Panc1 (cell line): Measurements from ENCODE around the gene FKBP9. TPM values are rescaled to one million over a fixed set of nuclear protein-coding genes. Genes with fewer than 3 reads are reported as not detected.

Experiments used
- ATAC-seq: fragments of 200-7000 bp; cut with Tn5 transposase; 2 replicates; pipeline ENCODE4 v1.9.1; 2020; ENCODE audit warnings: mild to moderate bottlenecking, moderate library complexity
- BruUV-seq: library from RNA; stranded (reverse); fragments of 400-500 nt; replicated peaks from 2 replicates; lab custom pipeline; 2021; lab: Mats Ljungman, UMichigan
- CTCF ChIA-PET: fragments of 300-600 bp; sonication (Branson Sonifier 250); formaldehyde crosslinking; loops from one replicate; lab custom pipeline; 2022; ENCODE audit warnings: antibody characterized with exemption; lab: Charles Lee
- POLR2A ChIA-PET: fragments of 300-600 bp; sonication (Branson Sonifier 250); formaldehyde crosslinking; loops from one replicate; lab custom pipeline; 2022; ENCODE audit warnings: antibody characterized with exemption; lab: Charles Lee
- DNase-seq: peaks from one replicate; pipeline ENCODE4 v3.0.0-alpha.2; 2010; ENCODE audit warnings: low read depth, low spot score
- H3K27ac ChIP-seq: 2 replicates; pipeline ENCODE4 v1.5.1; 2011; ENCODE audit warnings: mild to moderate bottlenecking, low read length, inconsistent platforms
- H3K27me3 ChIP-seq: fragments of 200-500 bp; sonication (Bioruptor generic); 2 replicates; pipeline ENCODE4 v1.6.0; 2014; ENCODE audit warnings: low read length, inconsistent platforms; ENCODE audit not compliant: control insufficient read depth, insufficient read depth
- H3K36me3 ChIP-seq: fragments of 200-500 bp; sonication (Bioruptor generic); 2 replicates; pipeline ENCODE4 v1.5.1; 2014; ENCODE audit warnings: inconsistent platforms, mild to moderate bottlenecking, low read length, moderate library complexity; ENCODE audit not compliant: control insufficient read depth, insufficient read depth
- H3K4me1 ChIP-seq: 2 replicates; pipeline ENCODE4 v1.5.1; 2011; ENCODE audit warnings: inconsistent platforms, mild to moderate bottlenecking, low read length, moderate library complexity; ENCODE audit not compliant: control insufficient read depth, insufficient read depth
- H3K4me3 ChIP-seq, 2 experiments: 2 replicates each; pipeline ENCODE4 v1.5.1; 2011 to 2012; ENCODE audit warnings: low read depth in 2 of 2, low read length in 2 of 2, mild to moderate bottlenecking in 2 of 2, inconsistent platforms in 1 of 2, moderate library complexity in 1 of 2
- H3K9me3 ChIP-seq: fragments of 200-500 bp; sonication (Bioruptor generic); 2 replicates; pipeline ENCODE4 v1.5.1; 2014; ENCODE audit warnings: low read depth, mild to moderate bottlenecking, inconsistent platforms, low read length, moderate library complexity; ENCODE audit not compliant: control insufficient read depth, insufficient read depth
- CTCF ChIP-seq: fragments of 450-650 bp; IDR thresholded peaks from 2 replicates; pipeline ENCODE4 v1.5.1; 2017; ENCODE audit warnings: mild to moderate bottlenecking
- POLR2AphosphoS5 ChIP-seq: IDR thresholded peaks from 2 replicates; pipeline ENCODE4 v1.6.1; 2012; ENCODE audit warnings: mild to moderate bottlenecking, low read depth, low read length, moderate library complexity
- REST ChIP-seq, 2 experiments: IDR thresholded peaks; 2 replicates each; pipeline ENCODE4 v1.6.1; 2011 to 2012; ENCODE audit warnings: low read depth in 2 of 2, control low read depth in 1 of 2, low read length in 1 of 2, mild to moderate bottlenecking in 1 of 2, moderate library complexity in 1 of 2; ENCODE audit not compliant: insufficient read depth in 1 of 2
- SIN3A ChIP-seq: IDR thresholded peaks from 2 replicates; pipeline ENCODE4 v1.6.1; 2012; ENCODE audit warnings: low read depth, mild to moderate bottlenecking, low read length, moderate library complexity, borderline replicate concordance; ENCODE audit not compliant: insufficient read depth
- TCF7L2 ChIP-seq: IDR thresholded peaks from 2 replicates; pipeline ENCODE4 v1.6.1; 2011; ENCODE audit warnings: mild to moderate bottlenecking, low read depth, low read length, inconsistent platforms
- in situ Hi-C: cut with HindIII; loops from 2 replicates; pipeline ENCODE4 v1.10.0; 2016; ENCODE audit warnings: low sequenced_read_pairs, low pct_unique_long_range_greater_than_20kb
- intact Hi-C: fragments of 100-400 bp; cut with micrococcal nuclease; formaldehyde crosslinking; loops from one replicate; pipeline ENCODE4 v1.10.0; 2022; ENCODE audit not compliant: unreplicated experiment
- total RNA-seq: library from RNA; stranded (reverse); gene quantifications from one replicate; pipeline ENCODE4 v1.2.1, GENCODE V29; 2021; ENCODE audit not compliant: unreplicated experiment

Gene FKBP9
- total RNA-seq, 1 experiment from 2014 or later = 183 TPM

DNA sequence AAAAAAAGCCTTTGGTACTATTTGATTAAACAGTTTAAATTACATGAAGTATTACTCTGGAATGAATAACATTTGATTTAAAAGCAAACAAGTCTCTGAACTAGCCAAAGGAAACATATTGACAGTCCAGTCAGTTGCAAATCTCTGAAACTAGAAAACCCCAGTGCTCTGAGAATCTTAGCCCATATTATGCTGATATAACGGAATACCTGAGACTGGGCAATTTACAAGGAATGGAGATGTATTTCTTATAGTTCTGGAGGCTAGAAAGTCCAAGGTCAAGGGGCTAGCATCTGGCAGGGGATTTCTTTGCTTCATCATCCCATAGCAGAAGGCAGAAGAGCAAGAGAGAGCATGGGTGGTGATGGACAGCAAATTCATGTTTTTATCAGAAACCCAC is 21.7 kb upstream of the FKBP9 start:
- Histone ChIP-seq H3K4me1 (peaks cover 4% of the 10 kb centered on the region; the same call in 1 of the 2 replicates), H3K4me3 (no peak overlapping the region), H3K27ac (no peak overlapping the region), H3K9me3 (no peaks in the 10 kb centered on the region), H3K36me3 (peaks cover 4% of the 10 kb centered on the region; the same call in 1 of the 2 replicates), H3K27me3 (no peaks in the 10 kb centered on the region)
- no peak for ATAC-seq
- in situ Hi-C loops (no loop called here), intact Hi-C loops (no loop called here)
- TF ChIP-seq POLR2AphosphoS5 (no peak), SIN3A (no peak), REST (IDR thresholded peaks at IDR 0.05; ENCODE audit: insufficient read depth in 1 of 2, low read depth in 2 of 2, low read length in 1 of 2) (no peak), CTCF (no peak), TCF7L2 (no peak)
- no peak for DNase-seq
- ChIA-PET CTCF (no interaction called here), POLR2A (no interaction called here)
- BruUV-seq = no TSS peak

- in situ Hi-C loops = no loop called here
- H3K9me3 ChIP-seq = no peaks in the 10 kb centered on the region
- POLR2A ChIA-PET = no interaction called here
- CTCF ChIA-PET = no interaction called here
- no peak overlapping the region for H3K27ac ChIP-seq
- DNase-seq (no peak), ATAC-seq (peak; percentile 60; the same call in 1 of the 2 replicates)
- no TSS peak for BruUV-seq
- no peak overlapping the region for H3K4me3 ChIP-seq
- no peaks in the 10 kb centered on the region for H3K27me3 ChIP-seq
- intact Hi-C loops = no loop called here
- peaks cover 9% of the 10 kb centered on the region for H3K4me1 ChIP-seq
- TF ChIP-seq REST (IDR thresholded peaks at IDR 0.05; ENCODE audit: insufficient read depth in 1 of 2, low read depth in 2 of 2, low read length in 1 of 2) (no peak), SIN3A (no peak), POLR2AphosphoS5 (no peak), CTCF (no peak), TCF7L2 (no peak)
- H3K36me3 ChIP-seq = peaks cover under 1% of the 10 kb centered on the region; the same call in 1 of the 2 replicates
These were observed 20.6 kb upstream of the FKBP9 start for GRCh38 chr7:32936689-32937088.
